Panc1 (cell line): ENCODE results near the gene AKAP6. TPM values are rescaled to one million over a fixed set of nuclear protein-coding genes. Genes with fewer than 3 reads are reported as not detected.

Experiments used
- ATAC-seq: fragments of 200-7000 bp; cut with Tn5 transposase; 2 replicates; pipeline ENCODE4 v1.9.1; 2020; ENCODE audit warnings: mild to moderate bottlenecking, moderate library complexity
- BruUV-seq: library from RNA; stranded (reverse); fragments of 400-500 nt; replicated peaks from 2 replicates; lab custom pipeline; 2021; lab: Mats Ljungman, UMichigan
- CTCF ChIA-PET: fragments of 300-600 bp; sonication (Branson Sonifier 250); formaldehyde crosslinking; loops from one replicate; lab custom pipeline; 2022; ENCODE audit warnings: antibody characterized with exemption; lab: Charles Lee
- POLR2A ChIA-PET: fragments of 300-600 bp; sonication (Branson Sonifier 250); formaldehyde crosslinking; loops from one replicate; lab custom pipeline; 2022; ENCODE audit warnings: antibody characterized with exemption; lab: Charles Lee
- DNase-seq: peaks from one replicate; pipeline ENCODE4 v3.0.0-alpha.2; 2010; ENCODE audit warnings: low read depth, low spot score
- H3K27ac ChIP-seq: 2 replicates; pipeline ENCODE4 v1.5.1; 2011; ENCODE audit warnings: mild to moderate bottlenecking, low read length, inconsistent platforms
- H3K27me3 ChIP-seq: fragments of 200-500 bp; sonication (Bioruptor generic); 2 replicates; pipeline ENCODE4 v1.6.0; 2014; ENCODE audit warnings: low read length, inconsistent platforms; ENCODE audit not compliant: control insufficient read depth, insufficient read depth
- H3K36me3 ChIP-seq: fragments of 200-500 bp; sonication (Bioruptor generic); 2 replicates; pipeline ENCODE4 v1.5.1; 2014; ENCODE audit warnings: inconsistent platforms, mild to moderate bottlenecking, low read length, moderate library complexity; ENCODE audit not compliant: control insufficient read depth, insufficient read depth
- H3K4me1 ChIP-seq: 2 replicates; pipeline ENCODE4 v1.5.1; 2011; ENCODE audit warnings: inconsistent platforms, mild to moderate bottlenecking, low read length, moderate library complexity; ENCODE audit not compliant: control insufficient read depth, insufficient read depth
- H3K4me3 ChIP-seq, 2 experiments: 2 replicates each; pipeline ENCODE4 v1.5.1; 2011 to 2012; ENCODE audit warnings: low read depth in 2 of 2, low read length in 2 of 2, mild to moderate bottlenecking in 2 of 2, inconsistent platforms in 1 of 2, moderate library complexity in 1 of 2
- H3K9me3 ChIP-seq: fragments of 200-500 bp; sonication (Bioruptor generic); 2 replicates; pipeline ENCODE4 v1.5.1; 2014; ENCODE audit warnings: low read depth, mild to moderate bottlenecking, inconsistent platforms, low read length, moderate library complexity; ENCODE audit not compliant: control insufficient read depth, insufficient read depth
- POLR2AphosphoS5 ChIP-seq: IDR thresholded peaks from 2 replicates; pipeline ENCODE4 v1.6.1; 2012; ENCODE audit warnings: mild to moderate bottlenecking, low read depth, low read length, moderate library complexity
- SIN3A ChIP-seq: IDR thresholded peaks from 2 replicates; pipeline ENCODE4 v1.6.1; 2012; ENCODE audit warnings: low read depth, mild to moderate bottlenecking, low read length, moderate library complexity, borderline replicate concordance; ENCODE audit not compliant: insufficient read depth
- TCF7L2 ChIP-seq: IDR thresholded peaks from 2 replicates; pipeline ENCODE4 v1.6.1; 2011; ENCODE audit warnings: mild to moderate bottlenecking, low read depth, low read length, inconsistent platforms
- in situ Hi-C: cut with HindIII; loops from 2 replicates; pipeline ENCODE4 v1.10.0; 2016; ENCODE audit warnings: low sequenced_read_pairs, low pct_unique_long_range_greater_than_20kb
- intact Hi-C: fragments of 100-400 bp; cut with micrococcal nuclease; formaldehyde crosslinking; loops from one replicate; pipeline ENCODE4 v1.10.0; 2022; ENCODE audit not compliant: unreplicated experiment
- total RNA-seq: library from RNA; stranded (reverse); gene quantifications from one replicate; pipeline ENCODE4 v1.2.1, GENCODE V29; 2021; ENCODE audit not compliant: unreplicated experiment
- TF ChIP-seq, protein P1 (sequence below), 2 experiments: IDR thresholded peaks; 2 replicates each; pipeline ENCODE4 v1.6.1; 2011 to 2012; ENCODE audit warnings: low read depth in 2 of 2, control low read depth in 1 of 2, low read length in 1 of 2, mild to moderate bottlenecking in 1 of 2, moderate library complexity in 1 of 2; ENCODE audit not compliant: insufficient read depth in 1 of 2
- TF ChIP-seq, protein P2 (sequence below): fragments of 450-650 bp; IDR thresholded peaks from 2 replicates; pipeline ENCODE4 v1.5.1; 2017; ENCODE audit warnings: mild to moderate bottlenecking

AKAP6 gene
- total RNA-seq, 1 experiment from 2014 or later: 0.82 TPM

DNA sequence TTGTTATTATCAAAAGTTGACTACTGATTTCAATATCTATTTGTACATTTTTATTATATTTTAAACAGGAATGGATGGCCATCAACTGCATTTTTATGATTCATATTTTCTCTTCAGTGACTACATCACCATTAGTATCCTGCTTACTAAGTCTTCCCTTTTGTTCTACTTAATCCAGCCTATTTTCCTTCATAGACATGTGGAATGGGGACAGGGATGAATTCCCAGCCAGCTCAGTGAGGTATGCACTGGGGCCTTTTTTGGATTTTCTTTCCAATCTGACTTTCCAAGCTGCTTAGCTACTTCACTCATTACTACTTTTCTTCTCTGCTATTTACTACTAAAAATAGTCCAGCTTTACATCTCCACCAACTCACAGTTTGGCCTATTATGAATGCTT lies 38.4 kb downstream of the AKAP6 start:
- in situ Hi-C loops: no loop called here
- TF ChIP-seq, protein P1, sequence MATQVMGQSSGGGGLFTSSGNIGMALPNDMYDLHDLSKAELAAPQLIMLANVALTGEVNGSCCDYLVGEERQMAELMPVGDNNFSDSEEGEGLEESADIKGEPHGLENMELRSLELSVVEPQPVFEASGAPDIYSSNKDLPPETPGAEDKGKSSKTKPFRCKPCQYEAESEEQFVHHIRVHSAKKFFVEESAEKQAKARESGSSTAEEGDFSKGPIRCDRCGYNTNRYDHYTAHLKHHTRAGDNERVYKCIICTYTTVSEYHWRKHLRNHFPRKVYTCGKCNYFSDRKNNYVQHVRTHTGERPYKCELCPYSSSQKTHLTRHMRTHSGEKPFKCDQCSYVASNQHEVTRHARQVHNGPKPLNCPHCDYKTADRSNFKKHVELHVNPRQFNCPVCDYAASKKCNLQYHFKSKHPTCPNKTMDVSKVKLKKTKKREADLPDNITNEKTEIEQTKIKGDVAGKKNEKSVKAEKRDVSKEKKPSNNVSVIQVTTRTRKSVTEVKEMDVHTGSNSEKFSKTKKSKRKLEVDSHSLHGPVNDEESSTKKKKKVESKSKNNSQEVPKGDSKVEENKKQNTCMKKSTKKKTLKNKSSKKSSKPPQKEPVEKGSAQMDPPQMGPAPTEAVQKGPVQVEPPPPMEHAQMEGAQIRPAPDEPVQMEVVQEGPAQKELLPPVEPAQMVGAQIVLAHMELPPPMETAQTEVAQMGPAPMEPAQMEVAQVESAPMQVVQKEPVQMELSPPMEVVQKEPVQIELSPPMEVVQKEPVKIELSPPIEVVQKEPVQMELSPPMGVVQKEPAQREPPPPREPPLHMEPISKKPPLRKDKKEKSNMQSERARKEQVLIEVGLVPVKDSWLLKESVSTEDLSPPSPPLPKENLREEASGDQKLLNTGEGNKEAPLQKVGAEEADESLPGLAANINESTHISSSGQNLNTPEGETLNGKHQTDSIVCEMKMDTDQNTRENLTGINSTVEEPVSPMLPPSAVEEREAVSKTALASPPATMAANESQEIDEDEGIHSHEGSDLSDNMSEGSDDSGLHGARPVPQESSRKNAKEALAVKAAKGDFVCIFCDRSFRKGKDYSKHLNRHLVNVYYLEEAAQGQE (IDR thresholded peaks at IDR 0.05; ENCODE audit: insufficient read depth in 1 of 2, low read depth in 2 of 2, low read length in 1 of 2): no peak
- TF ChIP-seq SIN3A (no peak), TCF7L2 (no peak), POLR2AphosphoS5 (no peak)
- TF ChIP-seq, protein P2, sequence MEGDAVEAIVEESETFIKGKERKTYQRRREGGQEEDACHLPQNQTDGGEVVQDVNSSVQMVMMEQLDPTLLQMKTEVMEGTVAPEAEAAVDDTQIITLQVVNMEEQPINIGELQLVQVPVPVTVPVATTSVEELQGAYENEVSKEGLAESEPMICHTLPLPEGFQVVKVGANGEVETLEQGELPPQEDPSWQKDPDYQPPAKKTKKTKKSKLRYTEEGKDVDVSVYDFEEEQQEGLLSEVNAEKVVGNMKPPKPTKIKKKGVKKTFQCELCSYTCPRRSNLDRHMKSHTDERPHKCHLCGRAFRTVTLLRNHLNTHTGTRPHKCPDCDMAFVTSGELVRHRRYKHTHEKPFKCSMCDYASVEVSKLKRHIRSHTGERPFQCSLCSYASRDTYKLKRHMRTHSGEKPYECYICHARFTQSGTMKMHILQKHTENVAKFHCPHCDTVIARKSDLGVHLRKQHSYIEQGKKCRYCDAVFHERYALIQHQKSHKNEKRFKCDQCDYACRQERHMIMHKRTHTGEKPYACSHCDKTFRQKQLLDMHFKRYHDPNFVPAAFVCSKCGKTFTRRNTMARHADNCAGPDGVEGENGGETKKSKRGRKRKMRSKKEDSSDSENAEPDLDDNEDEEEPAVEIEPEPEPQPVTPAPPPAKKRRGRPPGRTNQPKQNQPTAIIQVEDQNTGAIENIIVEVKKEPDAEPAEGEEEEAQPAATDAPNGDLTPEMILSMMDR: no peak
- no TSS peak for BruUV-seq
- no peak for ATAC-seq
- no peak overlapping the region for H3K27ac ChIP-seq
- intact Hi-C loops: no loop called here
- DNase-seq: no peak
- H3K36me3 ChIP-seq: no peaks in the 10 kb centered on the region
- H3K4me3 ChIP-seq: no peak overlapping the region
- H3K9me3 ChIP-seq: no peaks in the 10 kb centered on the region
- ChIA-PET POLR2A (no interaction called here), CTCF (no interaction called here)
- H3K4me1 ChIP-seq: no peaks in the 10 kb centered on the region
- H3K27me3 ChIP-seq: no peaks in the 10 kb centered on the region

DNA sequence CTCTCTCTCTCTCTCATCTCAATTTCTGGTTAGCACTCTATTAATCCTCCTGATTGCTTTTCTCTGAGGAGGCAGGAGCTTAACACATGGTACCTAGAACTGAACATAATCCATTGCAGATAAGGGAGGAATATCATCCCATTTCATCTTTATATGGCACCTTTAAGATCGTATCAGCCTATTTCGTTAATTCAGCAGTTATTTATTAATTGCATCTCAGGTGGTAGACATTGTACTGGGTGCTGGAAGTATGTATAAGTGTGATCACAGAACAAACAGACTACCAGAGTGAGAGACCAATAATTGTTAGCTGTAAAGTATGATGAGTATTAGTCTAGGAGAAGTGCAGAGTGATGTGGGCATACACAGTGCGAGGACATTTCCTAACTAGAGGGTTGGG lies 39.0 kb downstream of the AKAP6 start:
- Histone ChIP-seq H3K4me3 (no peak overlapping the region), H3K36me3 (no peaks in the 10 kb centered on the region), H3K27ac (no peak overlapping the region), H3K9me3 (no peaks in the 10 kb centered on the region), H3K4me1 (no peaks in the 10 kb centered on the region), H3K27me3 (no peaks in the 10 kb centered on the region)
- intact Hi-C loops (no loop called here), in situ Hi-C loops (no loop called here)
- ChIA-PET CTCF (no interaction called here), POLR2A (no interaction called here)
- ATAC-seq (no peak), DNase-seq (no peak)
- TF ChIP-seq POLR2AphosphoS5: no peak
- no peak for TF ChIP-seq SIN3A
- no peak for TF ChIP-seq TCF7L2
- TF ChIP-seq, protein P1 (IDR thresholded peaks at IDR 0.05; ENCODE audit: insufficient read depth in 1 of 2, low read depth in 2 of 2, low read length in 1 of 2): no peak
- TF ChIP-seq, protein P2: no peak
- no TSS peak for BruUV-seq
